ENCODE measurements around the gene PCSK5. TPM values are rescaled to one million over a fixed set of nuclear protein-coding genes. Genes with fewer than 3 reads are reported as not detected.

The PCSK5 gene
- polyA plus RNA-seq, 1 experiment, result 1.6 TPM

DNA sequence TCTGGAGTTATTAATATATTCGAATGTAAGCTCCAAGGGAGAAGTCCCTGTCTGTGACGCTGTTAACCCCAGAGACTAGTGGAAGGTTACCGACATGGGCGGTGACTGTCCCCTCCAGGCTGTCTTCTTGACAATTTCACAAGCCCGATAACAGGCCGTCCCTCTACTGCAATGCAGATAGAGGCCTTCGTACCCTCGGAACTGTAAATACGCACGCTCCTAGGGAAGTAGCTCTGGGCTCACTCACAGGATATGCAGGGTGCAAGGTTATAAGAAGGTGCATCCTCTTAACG is 504.4 kb downstream of the PCSK5 start:
- ChIA-PET POLR2A (interaction anchor here (1.4 to 2.3 kb wide), 7 partner anchors 11 to 504 kb away, joined by 4 to 8 read pairs (median 6); partner anchors contain the start of gene PCSK5), CTCF (interaction anchor here (0.6 to 3.9 kb wide), 18 partner anchors 8 to 311 kb away, joined by 3 to 27 read pairs (median 5); no protein-coding TSS in a partner anchor)
- peak overlapping the region; percentile 87 for H3K27ac ChIP-seq (ENCODE audit: low read depth, low read length)
- H3K9me3 ChIP-seq (ENCODE audit: control insufficient read depth, insufficient read depth, low read length), result no peaks in the 10 kb centered on the region; the same call in 1 of the 2 replicates
- H3K27me3 ChIP-seq (ENCODE audit: control insufficient read depth, insufficient read depth, low read length), result no peaks in the 10 kb centered on the region
- DNase-seq (ENCODE audit: low read depth, low spot score), result no peak
- TF ChIP-seq, protein P1, sequence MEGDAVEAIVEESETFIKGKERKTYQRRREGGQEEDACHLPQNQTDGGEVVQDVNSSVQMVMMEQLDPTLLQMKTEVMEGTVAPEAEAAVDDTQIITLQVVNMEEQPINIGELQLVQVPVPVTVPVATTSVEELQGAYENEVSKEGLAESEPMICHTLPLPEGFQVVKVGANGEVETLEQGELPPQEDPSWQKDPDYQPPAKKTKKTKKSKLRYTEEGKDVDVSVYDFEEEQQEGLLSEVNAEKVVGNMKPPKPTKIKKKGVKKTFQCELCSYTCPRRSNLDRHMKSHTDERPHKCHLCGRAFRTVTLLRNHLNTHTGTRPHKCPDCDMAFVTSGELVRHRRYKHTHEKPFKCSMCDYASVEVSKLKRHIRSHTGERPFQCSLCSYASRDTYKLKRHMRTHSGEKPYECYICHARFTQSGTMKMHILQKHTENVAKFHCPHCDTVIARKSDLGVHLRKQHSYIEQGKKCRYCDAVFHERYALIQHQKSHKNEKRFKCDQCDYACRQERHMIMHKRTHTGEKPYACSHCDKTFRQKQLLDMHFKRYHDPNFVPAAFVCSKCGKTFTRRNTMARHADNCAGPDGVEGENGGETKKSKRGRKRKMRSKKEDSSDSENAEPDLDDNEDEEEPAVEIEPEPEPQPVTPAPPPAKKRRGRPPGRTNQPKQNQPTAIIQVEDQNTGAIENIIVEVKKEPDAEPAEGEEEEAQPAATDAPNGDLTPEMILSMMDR (IDR thresholded peaks at IDR 0.05; ENCODE audit: low read depth, low read length), result no peak
- H3K4me3 ChIP-seq (ENCODE audit: low read depth, low read length), result peak overlapping the region; percentile 77

DNA sequence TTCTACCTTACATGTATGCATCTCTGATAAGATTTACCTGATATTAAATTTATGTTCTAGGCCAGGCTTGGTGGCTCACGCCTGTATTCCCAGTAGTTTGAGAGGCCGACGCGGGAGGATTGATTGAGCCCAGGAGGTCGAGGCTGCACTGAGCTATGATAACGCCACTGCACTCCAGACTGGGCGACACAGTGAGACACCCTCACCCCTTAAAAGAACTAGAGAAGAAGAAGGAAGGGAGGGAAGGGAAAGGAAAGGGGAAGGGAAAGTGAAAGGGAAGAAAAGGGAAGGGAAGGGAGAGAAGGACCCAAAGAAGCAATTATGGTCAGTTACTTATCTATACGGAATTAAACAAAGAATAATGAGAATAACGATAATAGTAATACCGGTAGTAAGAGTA is 504.9 kb downstream of the PCSK5 start:
- ChIA-PET POLR2A (interaction anchor here (1.5 to 2.3 kb wide), 3 partner anchors 19 to 61 kb away, joined by 4 to 8 read pairs (median 6); no protein-coding TSS in a partner anchor), CTCF (interaction anchor here (1.2 to 3.9 kb wide), 5 partner anchors 7 to 310 kb away, joined by 3 to 27 read pairs (median 6); no protein-coding TSS in a partner anchor)

DNA sequence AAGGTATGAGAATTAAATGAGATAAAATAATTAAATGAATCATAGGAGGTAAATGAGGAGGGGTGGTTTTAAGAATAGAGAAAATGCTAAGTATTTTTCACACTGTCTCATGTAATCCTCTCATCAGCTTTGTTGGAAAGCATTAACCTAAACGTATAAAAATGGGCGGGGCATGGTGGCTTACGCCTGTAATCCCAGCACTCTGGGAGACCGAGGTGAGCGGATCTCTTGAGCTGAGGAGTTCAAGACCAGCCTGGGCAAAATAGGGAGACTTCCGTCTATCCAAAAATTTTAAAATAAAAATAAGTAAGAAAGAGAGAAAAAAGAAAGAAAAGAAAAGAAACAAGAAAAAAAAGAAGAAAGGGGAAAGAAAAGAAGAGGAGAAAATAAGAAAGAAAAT is 505.7 kb downstream of the PCSK5 start:
- CTCF ChIA-PET, result no interaction called here
- H3K27ac ChIP-seq (ENCODE audit: low read depth, low read length), result no peak overlapping the region

More for the DNA sequence above, 504.9 kb downstream of the PCSK5 start:
- H3K4me3 ChIP-seq (ENCODE audit: low read depth, low read length), result no peak overlapping the region
- H3K27me3 ChIP-seq (ENCODE audit: control insufficient read depth, insufficient read depth, low read length), result no peaks in the 10 kb centered on the region
- DNase-seq (ENCODE audit: low read depth, low spot score), result no peak
- H3K27ac ChIP-seq (ENCODE audit: low read depth, low read length), result no peak overlapping the region
- H3K9me3 ChIP-seq (ENCODE audit: control insufficient read depth, insufficient read depth, low read length), result no peaks in the 10 kb centered on the region; the same call in 1 of the 2 replicates
- TF ChIP-seq, protein P1 (IDR thresholded peaks at IDR 0.05; ENCODE audit: low read depth, low read length), result no peak

DNA sequence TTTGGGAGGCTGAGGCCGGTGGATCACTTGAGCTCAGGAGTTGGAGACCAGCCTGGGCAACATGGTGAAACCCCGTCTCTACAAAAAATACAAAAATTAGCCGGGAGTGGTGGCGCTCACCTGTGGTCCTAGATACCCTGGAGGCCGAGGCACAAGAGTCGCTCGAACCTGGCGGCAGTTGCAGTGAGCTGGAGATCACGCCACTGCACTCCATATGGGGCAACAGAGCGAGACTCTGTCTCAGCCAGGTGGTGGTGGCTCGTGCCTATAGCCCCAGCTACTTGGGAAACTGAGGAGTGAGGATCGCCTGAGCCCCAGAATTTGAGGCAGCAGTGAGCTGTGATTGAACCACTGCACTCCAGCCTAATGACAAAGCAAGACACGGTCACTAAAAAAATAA is 506.1 kb downstream of the PCSK5 start:
- TF ChIP-seq, protein P1 (IDR thresholded peaks at IDR 0.05; ENCODE audit: low read depth, low read length), result no peak
- Histone ChIP-seq H3K4me3 (ENCODE audit: low read depth, low read length) (no peak overlapping the region), H3K27me3 (ENCODE audit: control insufficient read depth, insufficient read depth, low read length) (no peaks in the 10 kb centered on the region), H3K27ac (ENCODE audit: low read depth, low read length) (no peak overlapping the region), H3K9me3 (ENCODE audit: control insufficient read depth, insufficient read depth, low read length) (no peaks in the 10 kb centered on the region; the same call in 1 of the 2 replicates)
- ChIA-PET POLR2A (no interaction called here), CTCF (interaction anchor here (0.8 kb wide), 1 partner anchor 262 kb away, joined by 3 read pairs; no protein-coding TSS in a partner anchor)
- no peak for DNase-seq (ENCODE audit: low read depth, low spot score)

More for the DNA sequence above, 505.7 kb downstream of the PCSK5 start:
- no peak for DNase-seq (ENCODE audit: low read depth, low spot score)
- no peak overlapping the region for H3K4me3 ChIP-seq (ENCODE audit: low read depth, low read length)
- no peaks in the 10 kb centered on the region for H3K27me3 ChIP-seq (ENCODE audit: control insufficient read depth, insufficient read depth, low read length)
- H3K9me3 ChIP-seq (ENCODE audit: control insufficient read depth, insufficient read depth, low read length), result no peaks in the 10 kb centered on the region; the same call in 1 of the 2 replicates
- TF ChIP-seq, protein P1 (IDR thresholded peaks at IDR 0.05; ENCODE audit: low read depth, low read length), result no peak
- POLR2A ChIA-PET, result no interaction called here

DNA sequence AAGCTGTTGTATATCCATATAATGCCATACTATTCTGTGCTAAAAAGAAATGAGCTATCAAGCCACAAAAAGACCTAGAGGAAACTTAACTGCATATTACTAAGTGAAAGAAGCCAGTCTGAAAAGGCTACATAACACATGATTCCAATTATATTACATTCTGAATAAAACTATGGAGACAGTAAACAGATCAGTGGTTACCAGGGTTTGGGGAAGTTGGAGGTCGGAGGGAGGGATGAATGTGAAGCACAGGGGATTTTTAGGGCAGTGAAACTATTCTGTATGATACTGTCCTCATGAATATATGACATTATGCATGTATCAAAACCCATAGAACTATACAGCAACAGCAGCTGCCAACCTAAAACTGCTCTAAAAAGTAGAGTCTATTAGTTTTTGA is 509.4 kb downstream of the PCSK5 start:
- DNase-seq (ENCODE audit: low read depth, low spot score), result no peak
- ChIA-PET POLR2A (no interaction called here), CTCF (interaction anchor here (1.2 kb wide), 1 partner anchor 47 kb away, joined by 5 read pairs; no protein-coding TSS in a partner anchor)
- H3K9me3 ChIP-seq (ENCODE audit: control insufficient read depth, insufficient read depth, low read length), result no peaks in the 10 kb centered on the region
- H3K27ac ChIP-seq (ENCODE audit: low read depth, low read length), result no peak overlapping the region
- H3K4me3 ChIP-seq (ENCODE audit: low read depth, low read length), result no peak overlapping the region
- TF ChIP-seq, protein P1 (IDR thresholded peaks at IDR 0.05; ENCODE audit: low read depth, low read length), result no peak
- H3K27me3 ChIP-seq (ENCODE audit: control insufficient read depth, insufficient read depth, low read length), result no peaks in the 10 kb centered on the region
